Measurements from ENCODE around the gene ZKSCAN7. TPM values are rescaled to one million over a fixed set of nuclear protein-coding genes. Genes with fewer than 3 reads are reported as not detected.
A peak's percentile ranks its signal among the peaks of the same experiment; 100 is the strongest.

ZKSCAN7 gene
- total and polyA plus RNA-seq, 2 of the 13 experiments (the other 11 are each of a cell fraction or from before 2014, with no cell fraction given) = 2.3 to 3.8 TPM

DNA sequence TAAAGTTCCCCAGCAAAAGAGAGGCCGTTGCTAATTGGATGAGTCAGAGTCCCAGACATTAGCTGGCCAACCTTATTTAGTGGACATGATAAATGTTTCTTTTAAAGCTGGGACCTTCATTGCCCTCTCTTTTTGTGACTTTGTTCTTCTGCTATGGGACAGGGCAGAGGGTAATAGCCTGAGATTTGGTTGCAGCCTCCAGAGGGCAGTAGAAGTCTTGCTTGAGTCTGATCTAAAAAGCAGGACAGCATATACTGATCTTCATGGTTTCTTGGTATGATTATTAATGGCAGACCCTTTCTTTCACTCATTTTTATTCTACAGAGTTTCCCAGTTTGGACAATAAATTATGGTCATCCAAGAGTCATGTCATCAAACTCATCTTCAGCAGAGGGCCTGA lies 25.1 kb upstream of the ZKSCAN7 start:
- Histone ChIP-seq H3K79me2 (ENCODE audit: insufficient read depth, low read length) (no peaks in the 10 kb centered on the region), H3K4me1 (ENCODE audit: insufficient read depth, low read length) (no peaks in the 10 kb centered on the region), H3K9ac (ENCODE audit: insufficient read depth, low read depth, low read length) (no peak overlapping the region), H3K4me2 (ENCODE audit: low read depth, low read length) (no peak overlapping the region), H3K27me3 (ENCODE audit: control insufficient read depth in 1 of 2, insufficient read depth in 2 of 2, low read length in 2 of 2) (peaks cover 0 to 10% of the 10 kb centered on the region in 2 experiments; a peak in 2 of 5 replicates), H3K4me3 (replicated peaks in 1 of 3; ENCODE audit: insufficient read depth in 1 of 3, low read depth in 2 of 3, low read length in 3 of 3) (no peak overlapping the region), H2AFZ (ENCODE audit: low read length) (no peak overlapping the region), H3K9me3 (ENCODE audit: low read length) (no peaks in the 10 kb centered on the region), H3K36me3 (replicated peaks in 1 of 2; ENCODE audit: control insufficient read depth in 1 of 2, insufficient read depth in 2 of 2, low read length in 2 of 2) (no peaks in the 10 kb centered on the region), H3K27ac (ENCODE audit: extremely low read length, insufficient read depth, low read length) (no peak overlapping the region), H4K20me1 (ENCODE audit: insufficient read depth, low read length) (no peaks in the 10 kb centered on the region)
- DNase-seq (ENCODE audit: low spot score) (no peak), ATAC-seq (peak; percentile 60), FAIRE-seq (peak; percentile 36)
- intact Hi-C loops (cut with micrococcal nuclease; ENCODE audit: unreplicated experiment) = loop anchor here (5.0 to 10.0 kb wide), 3 partner anchors 208 to 507 kb away; partner anchors contain the start of genes KIAA1143 and KIF15
- in situ Hi-C loops (cut with HindIII; ENCODE audit: extremely low pct_ligation_motif_present, low pct_unique_long_range_greater_than_20kb) = no loop called here
- TF ChIP-seq, protein P1, sequence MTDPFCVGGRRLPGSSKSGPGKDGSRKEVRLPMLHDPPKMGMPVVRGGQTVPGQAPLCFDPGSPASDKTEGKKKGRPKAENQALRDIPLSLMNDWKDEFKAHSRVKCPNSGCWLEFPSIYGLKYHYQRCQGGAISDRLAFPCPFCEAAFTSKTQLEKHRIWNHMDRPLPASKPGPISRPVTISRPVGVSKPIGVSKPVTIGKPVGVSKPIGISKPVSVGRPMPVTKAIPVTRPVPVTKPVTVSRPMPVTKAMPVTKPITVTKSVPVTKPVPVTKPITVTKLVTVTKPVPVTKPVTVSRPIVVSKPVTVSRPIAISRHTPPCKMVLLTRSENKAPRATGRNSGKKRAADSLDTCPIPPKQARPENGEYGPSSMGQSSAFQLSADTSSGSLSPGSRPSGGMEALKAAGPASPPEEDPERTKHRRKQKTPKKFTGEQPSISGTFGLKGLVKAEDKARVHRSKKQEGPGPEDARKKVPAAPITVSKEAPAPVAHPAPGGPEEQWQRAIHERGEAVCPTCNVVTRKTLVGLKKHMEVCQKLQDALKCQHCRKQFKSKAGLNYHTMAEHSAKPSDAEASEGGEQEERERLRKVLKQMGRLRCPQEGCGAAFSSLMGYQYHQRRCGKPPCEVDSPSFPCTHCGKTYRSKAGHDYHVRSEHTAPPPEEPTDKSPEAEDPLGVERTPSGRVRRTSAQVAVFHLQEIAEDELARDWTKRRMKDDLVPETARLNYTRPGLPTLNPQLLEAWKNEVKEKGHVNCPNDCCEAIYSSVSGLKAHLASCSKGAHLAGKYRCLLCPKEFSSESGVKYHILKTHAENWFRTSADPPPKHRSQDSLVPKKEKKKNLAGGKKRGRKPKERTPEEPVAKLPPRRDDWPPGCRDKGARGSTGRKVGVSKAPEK (CRISPR knock-in tag; IDR thresholded peaks at IDR 0.05; ENCODE audit: borderline replicate concordance) = no peak
- TF ChIP-seq ZNF121 (CRISPR knock-in tag; IDR thresholded peaks at IDR 0.05) (peak; percentile 89), STAG1 (CRISPR knock-in tag; IDR thresholded peaks at IDR 0.05) (peak; percentile 42)
- TF ChIP-seq, protein P2, sequence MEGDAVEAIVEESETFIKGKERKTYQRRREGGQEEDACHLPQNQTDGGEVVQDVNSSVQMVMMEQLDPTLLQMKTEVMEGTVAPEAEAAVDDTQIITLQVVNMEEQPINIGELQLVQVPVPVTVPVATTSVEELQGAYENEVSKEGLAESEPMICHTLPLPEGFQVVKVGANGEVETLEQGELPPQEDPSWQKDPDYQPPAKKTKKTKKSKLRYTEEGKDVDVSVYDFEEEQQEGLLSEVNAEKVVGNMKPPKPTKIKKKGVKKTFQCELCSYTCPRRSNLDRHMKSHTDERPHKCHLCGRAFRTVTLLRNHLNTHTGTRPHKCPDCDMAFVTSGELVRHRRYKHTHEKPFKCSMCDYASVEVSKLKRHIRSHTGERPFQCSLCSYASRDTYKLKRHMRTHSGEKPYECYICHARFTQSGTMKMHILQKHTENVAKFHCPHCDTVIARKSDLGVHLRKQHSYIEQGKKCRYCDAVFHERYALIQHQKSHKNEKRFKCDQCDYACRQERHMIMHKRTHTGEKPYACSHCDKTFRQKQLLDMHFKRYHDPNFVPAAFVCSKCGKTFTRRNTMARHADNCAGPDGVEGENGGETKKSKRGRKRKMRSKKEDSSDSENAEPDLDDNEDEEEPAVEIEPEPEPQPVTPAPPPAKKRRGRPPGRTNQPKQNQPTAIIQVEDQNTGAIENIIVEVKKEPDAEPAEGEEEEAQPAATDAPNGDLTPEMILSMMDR (CRISPR knock-in tag; IDR thresholded peaks at IDR 0.05) = peak; percentile 31; the same call in 1 of the 2 replicates
- BruUV-seq (replicated peaks) = no TSS peak
- WGBS (ENCODE audit: low lambda C conversion rate) = 6% methylated on average over 1 of the region's 1 CpG
- ChIA-PET POLR2A (no interaction called here), CTCF (ENCODE audit: low intra/inter-chr PET ratio, low total read pairs) (interaction anchor here (2.5 kb wide), 1 partner anchor 384 kb away, joined by 7 read pairs; no protein-coding TSS in a partner anchor)
